ENCODE results near the gene AHRR.
"Not testable (repeated sequence)": the region's sequence is repeated elsewhere in the genome, so short reads cannot be mapped to it uniquely, and the experiment has no call there.

Gene AHRR

DNA sequence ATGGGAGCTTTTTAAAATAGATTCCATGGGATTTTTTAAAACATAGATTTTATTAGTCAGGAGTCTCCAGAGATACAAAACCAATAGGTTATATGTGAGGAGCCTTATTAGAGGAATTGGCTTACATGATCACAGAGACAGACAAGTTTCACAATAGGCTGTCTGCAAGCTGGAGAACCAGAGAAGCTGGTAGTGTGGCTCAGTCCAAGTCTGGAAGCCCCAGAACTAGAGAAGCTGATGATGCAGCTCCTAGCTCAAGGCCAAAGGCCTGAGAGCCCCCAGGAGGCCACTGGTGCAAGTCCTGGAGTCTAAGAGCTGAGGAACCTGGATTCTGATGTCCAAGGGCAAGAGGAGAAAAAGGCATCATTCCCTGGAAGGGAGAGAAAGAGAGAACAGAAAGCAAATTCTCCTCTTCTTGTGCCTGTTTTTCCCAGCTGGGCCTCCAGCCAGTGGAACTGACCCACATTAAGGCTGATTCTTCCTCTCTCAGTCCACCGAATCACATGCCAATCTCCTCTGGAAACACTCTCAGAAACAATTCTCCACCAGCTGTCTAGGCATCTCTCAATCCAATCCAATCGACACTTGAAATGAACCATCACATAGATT, 59.3 kb downstream of the AHRR start:
- no peak for DNase-seq

GRCh38 chr5:383066-383465, 61.6 kb downstream of the AHRR start:
- no peak for DNase-seq

- no peak for DNase-seq
Observed at GRCh38 chr5:383621-384020, 62.1 kb downstream of the AHRR start.

DNA sequence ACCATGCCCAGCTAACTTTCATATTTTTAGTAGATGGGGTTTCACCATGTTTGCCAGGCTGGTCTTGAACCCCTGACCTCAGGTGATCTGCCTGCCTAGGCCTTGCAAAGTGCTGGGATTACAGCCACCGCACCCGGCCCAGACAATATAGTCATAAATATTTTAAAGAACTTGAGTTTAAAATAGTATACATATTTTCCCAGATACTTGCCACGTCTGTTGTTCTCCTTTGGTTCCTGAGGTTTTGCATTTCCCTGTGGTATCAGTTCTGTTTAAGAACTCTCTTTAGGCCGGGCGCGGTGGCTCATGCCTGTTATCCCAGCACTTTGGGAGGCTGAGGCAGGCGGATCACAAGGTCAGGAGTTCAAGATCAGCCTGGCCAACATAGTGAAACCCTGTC, 63.1 kb downstream of the AHRR start:
- DNase-seq: not testable (repeated sequence)

DNA sequence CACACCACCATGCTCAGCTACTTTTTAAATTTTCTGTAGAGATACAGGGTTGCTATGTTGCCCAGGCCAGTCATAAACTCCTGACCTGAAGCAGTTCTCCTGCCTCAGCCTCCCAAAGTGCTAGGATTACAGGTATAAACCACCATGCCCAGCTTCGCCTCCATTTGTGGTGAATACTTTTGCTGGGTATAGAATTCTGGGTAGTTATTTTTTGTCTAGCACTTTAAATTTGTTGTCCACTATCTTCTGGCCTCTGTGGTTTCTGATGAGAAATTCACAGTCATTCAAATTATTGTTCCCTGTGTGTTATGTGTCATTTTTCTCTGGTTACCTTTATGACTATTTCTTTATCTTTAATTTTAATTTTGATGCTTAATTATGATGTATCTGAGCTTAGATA, 63.8 kb downstream of the AHRR start:
- DNase-seq: no peak

DNA sequence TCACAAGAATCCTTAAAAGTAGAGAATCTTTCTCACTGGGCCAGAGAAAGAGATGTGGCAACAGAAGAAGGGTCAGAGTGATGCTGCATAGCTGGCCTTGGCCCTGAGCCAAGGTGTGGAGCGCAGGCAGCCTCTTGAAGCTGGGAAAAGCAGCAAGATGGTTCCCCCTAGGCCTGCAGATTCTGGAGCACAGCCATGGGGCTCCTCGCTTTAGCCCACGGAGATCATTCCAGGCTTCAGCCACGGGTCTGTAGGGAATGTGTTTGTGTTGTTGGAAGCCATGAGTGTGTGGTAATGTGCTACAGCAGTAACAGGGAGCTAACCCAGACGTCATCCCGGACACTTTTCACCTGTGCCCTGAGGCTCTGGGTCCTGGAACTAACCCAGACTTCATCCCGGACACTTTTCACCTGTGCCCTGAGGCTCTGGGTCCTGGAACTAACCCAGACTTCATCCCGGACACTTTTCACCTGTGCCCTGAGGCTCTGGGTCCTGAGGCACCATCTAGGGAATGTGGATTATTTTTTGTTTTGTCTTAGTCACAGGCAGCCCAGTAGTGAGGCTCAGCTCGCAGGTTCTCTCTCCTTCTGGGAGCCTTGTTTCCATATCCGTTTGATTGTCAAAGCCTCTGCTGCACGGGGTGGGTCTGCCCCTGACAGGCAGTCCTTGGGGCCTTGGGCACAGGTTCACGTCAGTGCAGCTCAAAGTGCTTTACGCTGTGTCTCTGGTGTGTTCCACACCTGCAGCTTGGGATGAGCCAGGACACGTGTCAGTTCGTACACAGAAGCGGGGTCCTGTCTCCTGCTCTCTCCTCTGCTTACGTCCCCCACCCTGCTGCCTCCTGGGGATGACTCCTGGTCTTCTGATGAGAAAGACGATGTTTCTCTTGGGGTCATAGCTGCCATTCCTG, 65.2 kb downstream of the AHRR start:
- DNase-seq: no peak

DNA sequence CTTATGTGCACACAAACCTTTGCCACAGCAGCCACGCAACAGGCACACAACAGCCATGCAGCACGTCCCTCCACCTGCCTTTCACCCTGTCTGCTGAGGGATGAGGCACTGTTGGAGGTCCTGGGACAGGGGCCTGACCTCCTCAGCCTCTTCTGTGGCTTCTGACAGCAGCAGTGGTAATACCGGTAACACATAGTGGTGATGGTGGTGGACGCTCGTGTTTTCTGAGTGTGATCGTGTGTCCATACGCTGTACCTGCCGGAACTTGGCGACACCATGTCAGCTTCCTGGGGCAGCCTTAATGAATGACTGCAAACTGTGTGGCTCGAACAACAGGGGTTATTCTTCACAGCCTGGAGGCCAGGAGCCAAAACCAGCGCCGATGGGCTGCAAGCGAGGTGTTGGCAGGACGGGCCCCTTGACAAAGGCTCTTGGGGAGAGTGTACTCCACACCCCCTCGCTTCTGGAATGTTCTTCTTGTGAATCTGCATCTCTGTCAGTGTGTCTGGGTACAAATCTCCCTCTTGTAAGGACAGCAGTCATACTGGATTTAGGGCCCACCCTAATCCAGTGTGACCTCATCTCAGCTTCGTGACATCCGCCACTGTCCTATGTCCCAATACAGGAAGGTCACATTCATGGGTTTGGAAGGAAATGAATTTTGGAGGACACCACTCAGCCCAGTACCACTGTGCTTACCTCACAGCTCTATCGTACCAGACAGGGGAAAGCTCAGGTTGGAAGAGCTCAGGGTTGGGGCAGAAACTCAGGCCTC, 66.2 kb downstream of the AHRR start:
- no peak for DNase-seq

DNA sequence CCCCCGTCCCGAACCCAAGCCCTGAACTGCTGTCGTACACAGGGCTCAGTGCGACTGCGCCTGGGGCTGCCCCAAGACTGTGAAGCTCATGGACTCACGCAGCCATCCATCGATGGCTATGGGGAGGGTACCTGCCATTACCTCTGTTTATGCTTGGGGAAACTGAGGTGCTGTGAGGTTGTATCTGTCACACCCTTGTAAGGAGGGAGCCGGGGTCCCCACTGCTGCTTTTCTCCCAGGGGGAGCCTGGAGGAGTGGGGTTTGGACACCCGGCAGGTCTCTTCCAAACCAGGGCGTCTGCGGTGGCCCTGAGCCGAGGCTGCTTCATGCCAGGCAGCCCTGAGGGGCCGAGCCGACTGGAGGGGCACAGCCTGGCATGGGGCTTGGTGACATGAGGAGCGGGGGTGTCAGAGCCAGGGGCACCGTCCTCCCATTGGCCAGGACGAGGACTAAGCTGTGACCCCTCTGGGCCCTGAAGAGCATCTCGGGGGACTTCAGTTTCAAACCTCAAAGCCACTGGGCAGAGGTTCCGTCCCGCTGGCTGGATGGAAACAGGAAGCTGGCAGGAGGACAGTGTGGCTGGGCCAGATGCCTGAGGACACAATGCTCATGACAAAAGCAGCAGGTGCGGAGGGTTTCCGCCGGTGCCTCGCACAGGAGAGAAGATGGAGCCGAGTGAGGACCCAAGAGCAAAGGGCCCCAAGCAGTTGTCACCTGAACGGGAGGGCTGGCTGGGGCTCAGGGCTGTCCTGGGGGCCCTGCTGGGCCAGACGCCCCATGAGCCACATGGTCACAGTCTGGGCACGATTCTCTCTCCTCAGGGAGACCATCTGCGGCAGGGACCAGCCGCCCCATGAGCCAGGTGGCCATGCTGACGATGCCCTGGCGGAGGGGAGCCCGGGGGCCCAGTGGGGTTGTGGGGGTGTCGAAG, 67.0 kb downstream of the AHRR start:
- DNase-seq: no peak

- no peak for DNase-seq
Observed at GRCh38 chr5:389197-389821, 67.8 kb downstream of the AHRR start.

DNA sequence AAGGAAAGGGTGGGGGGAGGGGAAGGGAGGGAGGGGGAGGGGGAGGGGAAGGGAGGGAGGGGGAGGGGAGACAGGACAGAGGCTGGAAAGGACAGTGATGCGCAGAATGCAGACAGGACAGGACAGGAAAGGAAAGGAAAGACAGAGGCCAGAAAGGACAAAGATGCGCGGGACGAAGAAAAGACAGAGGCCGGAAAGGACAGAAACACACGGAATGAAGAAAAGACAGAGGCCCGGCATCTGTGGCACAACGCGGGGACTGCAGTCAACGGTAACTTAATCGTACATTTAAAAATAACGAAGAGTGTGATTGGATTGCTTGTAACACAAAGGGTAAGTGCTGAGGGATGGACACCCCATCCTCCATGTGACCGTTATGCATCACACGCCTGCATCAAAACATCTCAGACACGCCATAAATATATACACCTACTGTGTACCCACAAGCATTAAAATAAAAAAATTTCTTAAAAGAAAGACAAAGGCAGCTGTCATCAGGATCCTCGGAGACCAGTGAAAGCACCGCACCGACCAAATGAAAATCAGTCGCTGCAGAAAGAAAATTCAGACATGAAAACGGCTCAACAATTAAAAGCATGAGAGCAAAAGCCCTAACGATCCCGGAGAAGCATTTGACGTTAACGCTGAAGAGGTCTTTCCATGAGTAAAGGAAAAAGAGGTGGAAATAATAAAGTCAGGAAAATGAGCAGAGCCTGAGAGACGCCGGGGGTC, 68.5 kb downstream of the AHRR start:
- no peak for DNase-seq

DNA sequence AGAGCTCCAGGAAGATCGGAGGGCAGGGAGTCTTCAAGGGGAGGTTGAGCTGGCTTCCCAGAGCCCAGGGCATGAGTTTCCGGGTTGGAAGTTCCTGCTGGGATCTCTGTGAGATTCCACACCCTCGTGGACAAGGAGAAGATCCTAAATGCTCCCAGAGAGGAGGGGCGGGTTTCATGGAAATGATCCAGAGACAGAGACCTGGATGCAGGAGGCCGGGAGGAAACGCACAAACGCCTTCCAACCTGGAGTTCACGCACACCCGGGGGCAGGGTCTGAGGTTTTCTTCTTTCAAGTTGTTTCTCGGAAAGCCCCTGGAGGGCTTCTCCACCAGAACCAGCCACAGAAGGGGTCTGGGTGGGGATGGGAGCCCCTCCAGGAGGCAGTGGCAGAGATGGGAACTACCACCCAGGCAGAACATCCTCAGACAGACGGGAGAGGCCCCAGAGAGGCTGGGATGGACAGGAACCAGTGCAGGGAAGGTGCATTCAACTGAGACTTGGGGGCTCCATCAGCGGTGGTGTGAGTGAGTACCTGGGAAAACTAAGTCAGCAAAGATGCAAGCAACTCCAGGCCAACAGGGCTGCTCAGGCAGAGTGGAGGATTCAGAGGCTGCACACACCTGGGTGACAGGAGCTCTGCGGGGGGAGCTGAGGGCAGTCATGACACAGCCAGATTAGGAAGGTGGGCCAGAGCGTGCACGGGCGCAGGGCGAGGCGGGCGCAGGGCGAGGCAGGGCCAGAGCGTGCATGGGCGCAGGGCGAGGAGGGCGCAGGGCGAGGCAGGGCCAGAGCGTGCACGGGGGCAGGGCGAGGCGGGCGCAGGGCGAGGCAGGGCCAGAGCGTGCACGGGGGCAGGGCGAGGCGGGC, 69.3 kb downstream of the AHRR start:
- no peak for DNase-seq

DNA sequence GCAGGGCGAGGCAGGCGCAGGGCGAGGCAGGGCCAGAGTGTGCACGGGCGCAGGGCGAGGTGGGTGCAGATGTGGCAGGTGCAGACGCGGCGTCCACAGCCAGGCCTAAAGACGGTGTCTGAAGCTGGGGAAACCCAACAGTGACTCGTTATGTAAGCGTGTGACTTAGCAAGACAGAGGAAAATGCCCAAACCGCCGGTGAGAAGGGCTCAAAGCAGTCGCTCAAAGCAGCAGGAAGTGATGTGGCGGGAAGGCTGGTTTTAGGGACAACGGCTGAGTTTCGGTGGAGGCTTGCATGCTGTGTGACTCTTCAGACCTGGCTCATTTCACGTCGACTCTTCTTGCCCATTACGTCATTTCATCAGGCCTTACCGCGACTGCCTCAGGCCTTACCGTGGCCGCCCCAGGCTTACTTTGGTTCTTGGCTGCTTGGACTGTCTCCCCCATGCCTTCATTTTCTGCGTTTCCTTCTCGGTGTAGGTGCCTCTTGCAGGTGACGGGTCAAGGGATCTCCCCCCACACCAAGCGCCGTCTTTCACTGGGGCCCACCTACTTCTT, 71.0 kb downstream of the AHRR start:
- DNase-seq: no peak

GRCh38 chr5:393846-394275, 72.3 kb downstream of the AHRR start:
- no peak for DNase-seq

DNA sequence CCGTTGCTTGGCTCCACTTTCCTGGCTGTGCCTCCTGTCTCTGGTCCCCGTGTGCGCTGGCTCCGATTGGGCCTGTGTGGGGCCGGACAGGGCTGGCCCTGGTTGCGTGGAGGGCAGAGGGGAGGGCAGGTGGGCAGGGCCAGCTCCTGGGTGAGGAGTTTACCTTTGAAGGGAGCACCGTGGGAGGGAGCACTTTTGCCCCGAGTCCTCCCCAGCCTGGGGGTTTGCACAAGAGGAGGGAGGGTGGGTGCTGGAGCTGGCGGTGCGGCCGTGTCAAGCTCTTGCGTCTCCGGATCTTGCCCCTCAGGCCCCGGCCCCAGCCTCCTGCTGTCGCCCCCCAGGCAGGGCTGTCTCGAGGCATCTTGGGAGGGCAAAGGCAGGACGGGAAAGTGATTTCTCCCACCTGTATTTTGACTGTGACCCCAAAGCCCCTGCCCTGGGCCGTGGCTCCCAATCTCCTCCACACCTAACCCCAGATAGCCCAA, 73.2 kb downstream of the AHRR start:
- DNase-seq: no peak

DNA sequence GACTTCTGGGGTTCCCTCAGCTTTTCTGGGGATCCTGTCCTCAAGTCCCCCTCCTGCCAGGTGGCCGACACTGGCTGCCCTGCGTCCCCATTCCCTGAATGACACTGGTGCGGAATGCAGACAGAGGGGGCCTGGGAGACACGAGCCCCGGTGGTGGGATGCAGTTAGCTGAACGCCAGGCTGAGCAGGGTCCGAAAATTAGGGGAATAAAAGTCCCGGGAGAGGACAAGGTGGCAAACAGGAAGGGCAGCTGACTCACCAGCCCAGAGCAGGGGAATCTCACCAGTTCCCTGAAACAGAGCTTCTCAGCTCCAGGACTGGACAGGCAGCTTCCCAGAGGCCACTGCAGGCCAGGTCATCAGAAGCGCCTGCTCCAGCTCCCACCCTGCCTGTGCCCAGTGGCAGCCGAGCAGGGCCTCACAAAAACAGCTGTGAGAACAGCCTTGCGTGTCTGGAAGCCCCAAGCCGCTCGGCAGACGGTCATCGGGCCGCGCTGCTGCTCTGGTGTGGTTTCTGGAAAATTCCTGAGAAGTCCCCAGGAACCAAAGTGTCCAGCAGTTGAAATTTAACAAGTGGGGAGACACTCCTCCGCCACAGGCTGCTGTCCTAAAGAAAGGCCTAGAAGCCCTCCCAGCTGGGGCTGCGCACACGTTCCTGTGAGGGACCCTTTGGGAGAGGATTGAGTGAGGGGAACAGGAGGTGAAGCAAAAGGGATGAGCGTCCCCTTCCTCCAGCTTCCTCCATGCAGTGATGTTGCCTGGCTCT, 73.8 kb downstream of the AHRR start:
- DNase-seq: no peak

DNA sequence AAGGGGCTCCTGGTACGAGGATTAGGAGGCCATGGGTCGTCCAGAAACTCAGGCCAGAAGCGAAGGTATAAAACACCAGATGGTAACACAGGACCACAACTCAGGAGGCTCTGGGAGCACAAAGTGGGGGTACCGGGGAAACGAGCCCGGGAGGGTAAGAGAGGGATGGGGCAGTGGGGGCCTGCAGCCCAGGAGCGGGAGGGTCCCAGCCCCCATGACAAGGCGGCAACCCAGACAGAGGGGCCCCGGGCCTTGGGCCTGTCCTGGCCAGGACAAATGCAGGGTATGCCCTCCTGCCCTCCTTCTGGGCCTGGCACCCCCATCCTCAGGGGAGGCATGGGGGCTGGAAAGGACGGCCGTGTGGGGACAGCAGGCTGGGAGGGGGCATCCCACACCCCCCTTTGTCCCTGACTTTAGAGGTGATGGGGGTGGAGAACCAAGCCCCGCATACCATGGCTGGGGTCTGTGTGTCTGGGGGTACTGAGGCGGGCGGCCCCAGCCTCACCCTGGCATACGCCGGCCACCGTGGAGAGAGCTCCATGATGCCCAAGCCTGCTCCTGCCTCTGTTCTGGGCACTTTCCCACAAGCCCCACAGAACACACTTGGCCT, 74.5 kb downstream of the AHRR start:
- no peak for DNase-seq

GRCh38 chr5:396531-396961, 75.0 kb downstream of the AHRR start:
- DNase-seq: no peak

- not testable (repeated sequence) for DNase-seq
Observed at GRCh38 chr5:398141-398474, 76.6 kb downstream of the AHRR start.
